ENCODE results near the gene KCNT2.

The KCNT2 gene

GRCh38 chr1:196442366-196442765, 165.9 kb downstream of the KCNT2 start:
- no peak for DNase-seq

- DNase-seq, result no peak
Measured at GRCh38 chr1:196440711-196441110, 167.5 kb downstream of the KCNT2 start.

GRCh38 chr1:196438329-196438728, 169.9 kb downstream of the KCNT2 start:
- no peak for DNase-seq

- DNase-seq, result no peak
Measured at GRCh38 chr1:196437671-196438070, 170.6 kb downstream of the KCNT2 start.

GRCh38 chr1:196433000-196433399, 175.2 kb downstream of the KCNT2 start:
- no peak for DNase-seq

GRCh38 chr1:196427976-196428734, 180.1 kb downstream of the KCNT2 start:
- DNase-seq, result no peak

- no peak for DNase-seq
Measured at GRCh38 chr1:196425513-196425912, 182.7 kb downstream of the KCNT2 start.

GRCh38 chr1:196423612-196424011, 184.6 kb downstream of the KCNT2 start:
- no peak for DNase-seq

GRCh38 chr1:196418772-196419171, 189.5 kb downstream of the KCNT2 start:
- no peak for DNase-seq

- no peak for DNase-seq
Measured at GRCh38 chr1:196415978-196416377, 192.3 kb downstream of the KCNT2 start.

- DNase-seq, result no peak
Measured at GRCh38 chr1:196412326-196412725, 195.9 kb downstream of the KCNT2 start.

GRCh38 chr1:196410768-196411167, 197.5 kb downstream of the KCNT2 start:
- DNase-seq, result no peak

- no peak for DNase-seq
Measured at GRCh38 chr1:196409586-196409985, 198.7 kb downstream of the KCNT2 start.

- DNase-seq, result no peak
Measured at GRCh38 chr1:196407358-196408051, 200.7 kb downstream of the KCNT2 start.

GRCh38 chr1:196405839-196406238, 202.4 kb downstream of the KCNT2 start:
- no peak for DNase-seq

- DNase-seq, result no peak
Measured at GRCh38 chr1:196403803-196404690, 204.2 kb downstream of the KCNT2 start.

GRCh38 chr1:196401891-196402290, 206.3 kb downstream of the KCNT2 start:
- DNase-seq, result no peak

GRCh38 chr1:196401452-196401833, 206.8 kb downstream of the KCNT2 start:
- DNase-seq, result no peak

GRCh38 chr1:196400478-196401451, 207.5 kb downstream of the KCNT2 start:
- DNase-seq, result no peak

- DNase-seq, result no peak
Measured at GRCh38 chr1:196399713-196400112, 208.5 kb downstream of the KCNT2 start.

- no peak for DNase-seq
Measured at GRCh38 chr1:196393742-196394141, 214.5 kb downstream of the KCNT2 start.

GRCh38 chr1:196393282-196393681, 215.0 kb downstream of the KCNT2 start:
- no peak for DNase-seq
